ENCODE data around the gene TCF7. TPM values are rescaled to one million over a fixed set of nuclear protein-coding genes. Genes with fewer than 3 reads are reported as not detected.

The TCF7 gene
- total RNA-seq, 1 donor from 2014 or later = 5.7 TPM

- H3K27ac ChIP-seq = no peak overlapping the region
- H3K4me3 ChIP-seq = no peak overlapping the region
- no peaks in the 10 kb centered on the region for H3K9me3 ChIP-seq
- DNase-seq (no peak), ATAC-seq (no peak)
- H3K27me3 ChIP-seq (ENCODE audit: low read depth) = peaks cover 10% of the 10 kb centered on the region
- H3K36me3 ChIP-seq = no peaks in the 10 kb centered on the region
- intact Hi-C loops (cut with DNase I) = no loop called here
- TF ChIP-seq CTCF (IDR thresholded peaks at IDR 0.05) = no peak
- peaks cover 13% of the 10 kb centered on the region for H3K4me1 ChIP-seq
Observed at GRCh38 chr5:134110382-134110781, 4.1 kb upstream of the TCF7 start.

GRCh38 chr5:134111741-134112647, 2.5 kb upstream of the TCF7 start:
- DNase-seq (no peak), ATAC-seq (no peak)
- Histone ChIP-seq H3K4me1 (peaks cover 18% of the 10 kb centered on the region), H3K27ac (no peak overlapping the region), H3K36me3 (no peaks in the 10 kb centered on the region), H3K27me3 (ENCODE audit: low read depth) (peaks cover 10% of the 10 kb centered on the region), H3K9me3 (no peaks in the 10 kb centered on the region), H3K4me3 (no peak overlapping the region)
- intact Hi-C loops (cut with DNase I) = no loop called here
- no peak for TF ChIP-seq CTCF (IDR thresholded peaks at IDR 0.05)

GRCh38 chr5:134112726-134113362, 1.6 kb upstream of the TCF7 start:
- ATAC-seq (no peak), DNase-seq (no peak)
- Histone ChIP-seq H3K9me3 (no peaks in the 10 kb centered on the region), H3K27me3 (ENCODE audit: low read depth) (peaks cover 10% of the 10 kb centered on the region), H3K36me3 (no peaks in the 10 kb centered on the region), H3K4me1 (peaks cover 18% of the 10 kb centered on the region), H3K27ac (no peak overlapping the region), H3K4me3 (no peak overlapping the region)
- no peak for TF ChIP-seq CTCF (IDR thresholded peaks at IDR 0.05)
- intact Hi-C loops (cut with DNase I) = no loop called here

- no peak for DNase-seq
- no peak for ATAC-seq
- no peaks in the 10 kb centered on the region for H3K36me3 ChIP-seq
- TF ChIP-seq CTCF (IDR thresholded peaks at IDR 0.05) = no peak
- no peaks in the 10 kb centered on the region for H3K9me3 ChIP-seq
- H3K27ac ChIP-seq = no peak overlapping the region
- intact Hi-C loops (cut with DNase I) = no loop called here
- H3K4me3 ChIP-seq = peak overlapping the region; percentile 74
- H3K4me1 ChIP-seq = peaks cover 18% of the 10 kb centered on the region
- H3K27me3 ChIP-seq (ENCODE audit: low read depth) = peaks cover 10% of the 10 kb centered on the region
Observed at GRCh38 chr5:134113363-134113889, 1.1 kb upstream of the TCF7 start.

GRCh38 chr5:134114886-134115805, 665 bp downstream of the TCF7 start:
- intact Hi-C loops (cut with DNase I) = no loop called here
- H3K27me3 ChIP-seq (ENCODE audit: low read depth) = peaks cover 10% of the 10 kb centered on the region
- no peak for DNase-seq

More at GRCh38 chr5:134114886-134115805, 665 bp downstream of the TCF7 start:
- ATAC-seq = no peak
- no peak for TF ChIP-seq CTCF (IDR thresholded peaks at IDR 0.05)
- Histone ChIP-seq H3K4me1 (peaks cover 18% of the 10 kb centered on the region), H3K27ac (no peak overlapping the region), H3K36me3 (no peaks in the 10 kb centered on the region), H3K4me3 (peak overlapping the region; percentile 74), H3K9me3 (no peaks in the 10 kb centered on the region)

All from lower lobe of right lung (tissue), 2 donors.